OCI-M2 (cell line): ENCODE measurements around the gene HELZ2.

Experiments used
- DNase-seq: peaks from one replicate; lab custom pipeline; 2025; ENCODE audit not compliant: unreplicated experiment; lab: John Stamatoyannopoulos, UW

HELZ2 gene

DNA sequence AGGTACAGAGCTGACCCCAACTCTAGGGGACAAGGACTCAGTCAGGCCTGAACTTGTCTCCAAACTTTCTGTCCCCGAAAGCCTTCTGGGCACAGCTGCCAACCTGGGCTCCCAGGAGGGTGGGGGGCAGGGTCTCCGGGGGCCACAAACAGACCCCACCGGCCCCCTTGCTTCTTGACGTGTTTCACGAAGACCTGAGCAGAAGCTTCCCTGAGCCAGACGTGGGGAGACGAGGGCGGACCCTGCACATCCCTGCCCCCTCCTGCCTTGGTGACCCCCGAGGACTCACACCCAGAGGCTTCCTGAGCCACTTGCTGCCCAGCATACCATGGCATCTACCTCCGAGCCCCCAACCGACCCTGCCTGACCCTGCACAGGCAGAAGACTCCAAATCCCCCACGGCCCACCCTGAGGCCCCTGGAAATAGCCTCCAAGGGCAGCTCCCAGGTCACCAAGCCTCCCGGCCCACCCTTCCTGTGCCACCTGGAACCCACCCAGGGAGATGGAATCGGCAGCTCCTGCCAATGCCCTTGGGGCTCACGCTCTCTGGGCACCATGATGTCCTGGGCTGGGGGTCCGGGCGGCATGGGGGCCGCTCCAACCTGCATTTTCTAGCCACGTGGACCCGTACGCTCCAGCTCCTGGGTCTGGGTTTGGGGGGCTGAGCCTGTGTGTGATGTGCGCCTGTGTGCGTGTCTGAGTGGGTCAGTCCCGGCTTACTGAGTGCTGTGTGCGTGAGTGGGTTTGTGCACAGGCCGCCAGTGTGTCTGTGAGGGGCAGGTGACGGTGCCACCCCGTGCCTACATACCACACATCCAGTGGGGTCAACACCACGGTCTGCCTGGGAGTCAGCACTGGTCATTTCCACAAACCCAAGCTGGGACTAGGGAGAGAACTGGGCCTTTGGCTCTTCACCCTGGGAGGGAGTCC, 34.3 kb downstream of the HELZ2 start:
- no peak for DNase-seq

DNA sequence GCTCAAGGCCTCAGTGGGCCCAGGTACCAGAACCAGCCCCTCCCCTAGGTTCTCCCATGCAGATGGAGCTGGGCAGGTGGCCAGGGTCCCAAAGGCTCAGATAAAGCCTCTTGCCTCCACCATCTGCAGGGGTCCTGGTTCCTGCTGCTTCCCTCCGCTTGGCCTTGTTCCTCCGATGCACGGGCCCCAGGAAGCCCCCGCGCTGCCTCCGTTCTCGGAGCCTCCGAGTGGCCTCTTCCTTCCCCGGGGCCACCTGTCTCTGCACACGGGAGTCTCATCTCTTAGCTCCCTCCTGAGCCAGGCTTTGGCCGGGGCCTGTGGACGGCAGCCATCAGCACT, 35.0 kb downstream of the HELZ2 start:
- DNase-seq = no peak

DNA sequence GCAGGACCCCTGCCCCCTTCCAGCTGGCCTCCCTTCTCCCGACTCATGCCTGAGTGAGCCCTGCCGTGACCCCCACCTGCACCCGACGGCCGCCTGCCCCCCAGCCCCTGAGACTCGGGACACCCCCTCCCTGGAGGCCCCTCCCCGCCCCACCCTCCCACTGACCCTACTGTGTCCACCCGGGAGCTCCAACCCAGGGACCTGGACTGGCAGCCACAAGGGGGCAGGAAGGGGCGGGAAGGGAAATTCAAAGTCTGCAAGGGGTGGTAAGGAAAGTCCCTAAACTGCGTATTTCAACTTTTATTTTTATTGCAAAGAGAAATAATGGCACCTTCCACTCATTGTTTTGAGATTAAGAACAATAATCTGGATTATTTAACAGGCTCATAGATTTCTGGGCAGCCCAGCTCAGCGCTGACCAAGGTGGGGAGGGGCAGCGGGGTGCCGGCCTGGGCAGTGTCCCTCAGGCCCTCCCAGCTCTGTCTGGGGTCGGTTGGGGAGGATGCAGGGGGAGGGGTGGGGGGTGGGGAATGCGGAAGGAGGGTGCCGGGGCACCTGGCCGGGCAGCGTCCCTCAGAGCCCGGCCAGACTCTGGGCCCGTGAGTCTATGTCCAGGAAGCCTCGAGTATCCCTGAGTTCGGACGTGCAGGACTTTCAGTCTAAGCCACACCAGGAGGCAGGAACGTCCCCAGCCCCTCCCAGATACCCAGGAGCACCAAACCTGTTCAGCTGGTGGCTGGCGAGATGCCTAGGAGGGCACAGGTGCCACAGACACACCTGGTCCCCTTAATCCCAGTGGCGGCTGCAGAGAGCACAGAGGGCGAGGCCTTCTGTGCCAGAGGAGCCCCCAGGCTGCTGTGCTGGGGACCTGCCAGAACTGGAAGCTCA, 35.6 kb downstream of the HELZ2 start:
- DNase-seq = no peak

DNA sequence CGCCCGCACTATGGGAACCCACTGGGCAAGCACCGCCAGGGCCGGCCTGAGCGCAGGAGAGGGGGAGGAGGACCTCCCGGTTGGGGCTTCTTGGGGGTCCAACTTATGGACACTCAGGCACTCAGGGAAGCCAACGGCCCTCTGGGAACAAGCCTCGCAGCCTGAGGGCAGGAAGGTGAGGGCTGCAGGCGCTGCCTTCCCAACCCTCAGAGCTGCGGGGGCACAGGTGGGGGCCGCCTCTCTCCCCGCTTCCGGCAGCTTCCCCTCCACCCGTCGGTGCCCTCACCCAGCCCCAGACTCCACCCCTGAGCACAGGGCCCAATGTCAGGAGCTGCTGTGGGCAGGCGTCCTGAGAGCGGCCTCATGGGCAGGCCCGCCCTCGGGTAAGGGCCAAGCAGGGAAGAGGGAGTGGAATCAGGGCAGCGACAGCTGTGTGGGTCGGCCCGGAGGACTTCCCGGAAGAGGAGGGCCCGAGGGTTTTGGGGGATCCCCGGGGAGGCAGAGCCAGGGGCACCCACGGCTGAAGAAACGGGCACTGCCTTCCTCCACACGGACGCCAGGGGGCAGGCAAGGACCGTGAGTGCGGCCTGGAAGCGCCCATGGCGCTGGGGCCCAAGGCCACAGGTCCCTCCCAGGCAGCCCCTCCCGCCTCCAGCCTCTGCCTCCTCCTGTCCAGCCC, 36.4 kb downstream of the HELZ2 start:
- DNase-seq = peak; percentile 21

DNA sequence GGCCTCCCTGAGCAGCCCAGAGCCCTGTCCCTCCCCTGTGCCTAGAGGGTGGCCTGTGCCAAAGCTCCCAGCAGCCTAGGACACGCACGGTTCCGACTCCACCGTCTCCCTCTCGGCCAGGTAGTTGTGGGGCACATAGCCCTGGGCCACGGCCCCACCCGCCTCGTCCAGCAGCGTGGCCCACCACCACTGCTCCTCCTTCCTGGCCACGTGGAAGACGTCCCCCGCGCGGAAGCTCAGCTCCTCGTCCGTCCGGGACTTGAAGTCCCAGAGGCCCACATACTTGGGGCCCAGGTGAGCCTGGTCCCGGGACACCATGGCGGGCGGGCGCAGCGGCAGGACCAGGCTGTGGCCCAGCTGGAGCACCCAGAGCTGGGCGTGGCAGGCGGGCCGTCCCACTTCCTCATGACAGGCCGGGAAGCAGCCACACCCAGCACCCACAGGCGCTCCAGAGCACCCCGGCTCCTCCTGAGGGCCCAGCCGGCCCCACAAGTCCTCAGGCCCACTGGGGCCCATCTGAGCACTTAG, 37.0 kb downstream of the HELZ2 start, which contains the start of gene PTK6:
Gene PTK6, minus strand, starts transcription at position 380 of the 528 bp plus-strand sequence. Its CDS starts 62 bp downstream, at position 318.
- no peak for DNase-seq

DNA sequence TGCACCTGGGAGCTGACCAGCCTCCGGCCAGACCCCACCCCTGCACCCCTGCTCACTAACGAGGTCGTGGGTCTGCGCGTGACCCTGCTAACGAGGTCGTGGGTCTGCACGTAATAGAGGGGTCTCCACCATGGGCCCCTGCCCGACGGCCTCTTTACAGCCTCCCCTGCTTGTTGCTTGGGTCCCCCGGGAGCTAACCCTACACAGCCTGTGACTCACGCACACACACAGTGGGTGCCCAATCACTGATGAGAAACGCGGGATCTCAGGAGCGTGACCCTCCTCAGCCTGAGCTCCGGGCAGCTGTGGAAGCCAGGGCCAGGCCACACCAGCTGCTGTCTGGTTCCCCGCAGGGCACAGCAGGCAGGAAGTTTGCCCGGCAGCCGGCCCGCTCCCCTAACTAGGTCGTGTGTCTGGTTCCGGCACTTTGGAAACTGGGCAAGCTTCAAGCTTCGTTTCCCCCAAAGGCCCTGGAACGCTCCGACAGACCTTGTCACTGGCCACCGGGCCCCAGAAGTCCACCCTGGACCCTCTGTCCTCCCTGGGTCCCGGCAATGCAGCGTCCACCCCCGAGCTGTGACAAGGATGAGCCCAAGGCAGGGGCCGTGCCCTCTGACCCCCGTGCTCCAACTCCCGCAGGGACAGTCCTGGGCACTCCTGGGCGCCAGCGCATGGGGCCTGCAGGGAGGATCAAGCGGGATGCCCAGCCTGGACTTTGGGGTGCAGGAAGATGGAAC, 37.6 kb downstream of the HELZ2 start:
- DNase-seq = no peak

DNA sequence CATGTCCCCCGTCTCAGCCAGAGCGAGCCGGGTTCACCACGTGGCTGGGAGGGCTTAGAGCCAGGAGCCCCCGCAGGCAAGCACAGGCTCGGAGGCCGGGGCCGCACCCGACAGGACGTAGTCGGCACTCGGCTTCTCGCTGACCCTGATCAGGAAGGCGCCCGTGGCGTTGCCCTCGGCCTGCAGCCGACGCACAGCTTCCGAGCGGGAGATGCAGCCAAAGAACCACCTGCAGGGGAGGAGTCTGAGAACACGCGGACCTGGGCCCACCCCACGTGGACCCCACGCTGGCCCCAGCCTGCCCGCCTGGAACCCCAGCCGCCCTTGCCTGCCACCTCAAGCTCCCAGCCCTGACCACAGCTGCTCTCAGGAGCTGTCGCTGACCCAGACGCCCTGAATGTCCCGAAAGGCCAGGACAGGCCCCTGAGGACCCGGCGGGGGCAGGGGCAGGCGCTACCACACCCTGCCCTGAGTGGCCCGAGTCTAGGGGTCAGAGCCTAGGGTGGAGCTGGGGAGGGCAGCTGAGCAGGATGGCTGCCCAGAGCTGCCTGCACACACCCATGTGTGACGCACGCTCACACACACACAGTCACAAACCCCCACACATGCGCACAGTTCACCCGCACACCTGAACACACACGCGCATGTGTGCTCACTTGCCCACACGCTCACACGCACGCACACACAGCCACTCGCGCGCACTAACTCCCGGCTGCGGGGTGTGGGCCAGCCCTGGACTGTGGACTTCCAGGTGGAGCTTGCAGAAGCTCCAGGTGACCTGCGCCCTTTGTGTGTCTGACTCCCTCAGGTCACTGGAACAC, 39.0 kb downstream of the HELZ2 start:
- DNase-seq = no peak

DNA sequence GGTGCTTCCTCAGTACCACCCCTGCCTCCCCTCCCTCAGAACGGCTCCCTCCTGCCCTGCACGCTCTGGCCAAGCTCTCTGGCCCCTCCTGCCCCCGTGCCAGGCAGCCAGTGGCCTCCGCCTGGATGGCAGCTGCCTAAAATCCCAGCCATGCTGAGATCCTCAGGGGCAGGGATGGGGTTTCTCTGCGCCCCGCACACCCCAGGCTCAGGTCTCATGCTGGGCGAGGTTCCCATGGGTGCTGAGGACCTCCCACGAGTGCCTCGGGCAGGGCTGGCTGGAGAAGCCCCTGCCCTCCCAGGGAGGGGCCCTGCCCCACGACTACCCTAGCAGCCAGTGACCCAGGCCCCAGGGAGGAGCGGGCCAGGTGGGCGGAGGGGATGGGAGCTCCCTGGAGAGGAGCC, 39.6 kb downstream of the HELZ2 start:
- no peak for DNase-seq

DNA sequence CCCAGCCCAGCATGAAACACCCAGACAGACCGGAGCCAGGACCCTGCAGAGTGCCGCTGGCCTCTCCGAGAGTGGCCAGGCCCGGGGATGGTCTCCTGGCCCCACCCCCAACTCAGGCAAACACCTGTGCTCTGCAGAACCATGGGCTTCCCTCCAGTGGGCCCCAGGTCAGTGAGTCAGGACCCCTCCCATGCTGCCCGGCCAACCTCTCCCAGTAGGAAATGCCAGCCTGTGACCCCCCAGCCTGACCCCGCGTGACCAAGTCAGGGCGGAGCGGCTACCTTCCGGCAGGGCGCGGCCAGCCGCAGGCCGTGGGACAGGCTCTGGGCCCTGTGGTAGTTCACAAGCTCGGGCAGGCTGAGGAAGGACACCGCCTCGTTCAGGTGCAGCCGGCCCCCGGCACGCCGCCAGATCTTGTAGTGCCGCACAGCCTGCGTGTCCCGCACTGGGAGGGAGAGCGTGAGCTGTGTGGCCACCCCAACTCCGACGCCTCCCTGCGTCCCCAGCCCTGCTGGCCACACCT, 40.1 kb downstream of the HELZ2 start:
- no peak for DNase-seq

DNA sequence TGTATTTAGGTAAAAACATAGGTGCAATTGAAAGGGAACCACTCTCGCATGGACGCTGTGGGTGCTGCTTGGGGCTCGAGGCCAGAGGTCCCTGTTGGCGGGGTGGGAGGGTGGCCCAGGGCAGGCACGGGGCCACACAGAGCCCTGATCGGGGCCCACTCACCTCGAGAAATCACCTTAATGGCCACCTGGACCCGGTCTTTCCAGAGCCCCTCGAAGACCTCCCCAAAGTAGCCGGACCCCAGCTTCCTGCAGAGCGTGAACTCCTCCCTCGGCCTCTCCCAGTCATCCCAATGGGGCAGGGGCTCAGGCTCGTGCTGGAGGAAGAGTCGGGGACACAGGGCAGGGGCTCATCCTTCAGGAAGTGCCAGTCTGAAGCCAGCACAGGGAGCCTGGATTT, 40.7 kb downstream of the HELZ2 start:
- no peak for DNase-seq

DNA sequence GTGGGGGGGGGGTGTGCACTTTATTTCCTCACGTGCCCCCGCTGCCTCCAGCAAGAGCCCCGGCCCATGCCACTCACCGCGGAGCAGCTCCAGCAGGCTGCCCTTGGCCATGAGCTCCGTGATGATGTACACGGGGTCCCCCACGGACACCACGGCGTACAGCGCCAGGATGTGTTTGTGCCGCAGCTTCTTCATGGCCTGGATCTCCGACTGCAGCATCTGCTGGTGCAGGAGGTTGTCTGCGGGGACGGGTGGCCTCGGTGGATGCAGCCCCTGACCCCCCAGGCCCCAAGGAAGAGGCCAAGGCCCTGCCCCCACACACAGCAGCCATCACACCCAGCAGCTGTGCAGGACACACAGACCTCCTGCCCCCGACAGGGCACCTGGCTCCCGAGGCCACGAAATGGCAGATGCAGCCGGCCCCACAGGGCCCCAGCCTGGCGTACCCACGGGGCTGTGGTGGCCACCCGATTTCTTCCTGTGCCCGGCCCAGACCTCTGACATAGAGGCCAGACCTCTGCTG, 41.5 kb downstream of the HELZ2 start:
- no peak for DNase-seq

DNA sequence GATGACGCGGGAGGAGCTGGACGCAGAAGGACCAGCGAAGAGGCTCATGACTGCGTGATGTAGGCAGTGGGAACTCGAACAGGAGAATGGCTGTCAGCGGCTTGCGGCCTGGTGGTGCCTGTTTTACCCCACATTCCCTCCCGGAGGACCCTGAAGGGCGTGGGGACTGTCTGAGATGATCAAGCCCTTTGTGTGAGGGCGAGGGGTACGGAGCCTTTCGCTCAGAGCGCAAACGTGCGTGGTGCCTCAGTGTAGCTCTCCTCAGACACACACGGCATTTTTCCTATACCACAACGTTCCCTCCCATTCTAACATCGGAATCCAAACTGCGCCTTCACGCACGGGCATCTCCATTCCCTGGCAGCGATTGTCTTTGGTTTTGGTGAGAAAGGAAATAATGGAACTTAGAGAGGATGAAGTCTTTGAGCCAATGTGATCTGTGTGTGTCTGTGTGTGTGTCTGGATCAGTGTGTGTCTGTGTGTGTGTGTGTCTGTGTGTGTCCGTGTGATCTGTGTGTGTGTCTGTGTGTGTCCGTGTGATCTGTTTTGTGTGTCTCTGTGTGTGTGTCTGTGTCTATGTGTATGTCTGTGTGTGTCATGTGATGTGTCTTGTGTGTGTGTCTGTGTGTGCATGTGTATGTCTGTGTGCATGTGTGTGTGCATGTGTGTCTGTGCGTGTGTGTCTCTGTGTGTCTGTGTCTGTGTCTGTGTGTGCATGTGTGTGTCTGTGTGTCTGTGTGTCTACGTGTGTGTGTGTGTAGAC, 42.2 kb downstream of the HELZ2 start:
- no peak for DNase-seq

DNA sequence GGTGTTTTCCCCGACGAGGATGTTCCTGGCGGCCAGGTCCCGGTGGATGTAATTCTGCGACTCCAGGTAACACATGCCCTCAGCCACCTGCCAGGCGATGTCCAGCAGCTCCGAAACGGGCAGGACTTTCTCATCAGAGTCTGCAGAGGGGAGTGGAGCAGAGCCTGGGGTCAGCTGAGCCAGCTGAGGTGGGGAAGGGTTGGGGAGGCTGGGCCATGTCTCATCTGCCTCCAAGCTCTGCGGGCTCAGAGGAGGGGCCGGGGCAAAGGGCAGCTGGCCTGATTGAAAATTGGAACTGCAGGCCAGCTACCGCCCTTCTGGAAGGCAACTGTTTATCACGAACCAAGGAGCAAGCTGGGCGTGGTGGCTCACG, 43.3 kb downstream of the HELZ2 start:
- DNase-seq = no peak

DNA sequence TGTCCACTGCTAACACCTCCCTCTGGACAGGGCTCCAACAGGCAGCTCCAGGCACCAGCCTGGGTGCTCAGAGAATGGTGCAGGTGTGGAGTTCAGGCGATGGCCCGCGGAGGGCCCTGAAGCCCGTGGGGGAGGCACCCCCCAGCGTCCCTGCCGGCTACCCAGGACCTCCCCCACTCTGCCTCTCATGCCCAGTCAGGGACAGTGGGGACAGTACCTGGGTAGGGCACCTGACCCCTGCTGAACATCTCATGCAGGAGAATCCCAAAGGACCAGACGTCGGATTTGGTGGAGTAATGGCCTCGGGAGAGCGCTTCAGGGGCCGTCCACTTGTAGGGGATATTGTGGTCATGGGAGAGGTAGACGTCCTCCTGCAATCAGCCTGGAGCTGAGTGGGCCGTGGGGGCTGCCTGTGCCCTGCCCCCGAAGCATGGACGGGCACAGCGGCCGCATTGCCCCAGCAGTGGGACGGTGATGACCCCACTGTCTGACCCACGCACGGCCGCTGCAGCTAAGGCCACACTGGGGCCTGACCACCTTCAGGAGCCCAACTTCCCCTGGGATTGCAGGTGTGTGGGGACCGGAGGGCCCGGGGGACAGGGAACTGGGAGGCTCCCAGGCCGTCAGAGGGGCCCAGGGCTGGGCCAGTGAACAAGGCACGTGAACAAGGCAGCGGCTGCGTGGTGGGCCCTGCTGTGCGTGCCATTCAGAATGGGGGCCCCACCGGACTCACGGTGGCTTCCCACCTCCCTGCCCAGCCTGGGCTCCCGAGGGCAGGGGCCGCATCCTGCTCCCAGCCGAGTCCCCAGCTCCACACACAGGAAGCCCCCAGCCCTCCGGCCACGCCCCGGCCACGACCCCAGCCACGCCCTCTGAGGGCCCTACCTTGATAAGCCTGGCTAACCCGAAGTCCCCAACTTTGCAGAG, 43.9 kb downstream of the HELZ2 start:
- no peak for DNase-seq

DNA sequence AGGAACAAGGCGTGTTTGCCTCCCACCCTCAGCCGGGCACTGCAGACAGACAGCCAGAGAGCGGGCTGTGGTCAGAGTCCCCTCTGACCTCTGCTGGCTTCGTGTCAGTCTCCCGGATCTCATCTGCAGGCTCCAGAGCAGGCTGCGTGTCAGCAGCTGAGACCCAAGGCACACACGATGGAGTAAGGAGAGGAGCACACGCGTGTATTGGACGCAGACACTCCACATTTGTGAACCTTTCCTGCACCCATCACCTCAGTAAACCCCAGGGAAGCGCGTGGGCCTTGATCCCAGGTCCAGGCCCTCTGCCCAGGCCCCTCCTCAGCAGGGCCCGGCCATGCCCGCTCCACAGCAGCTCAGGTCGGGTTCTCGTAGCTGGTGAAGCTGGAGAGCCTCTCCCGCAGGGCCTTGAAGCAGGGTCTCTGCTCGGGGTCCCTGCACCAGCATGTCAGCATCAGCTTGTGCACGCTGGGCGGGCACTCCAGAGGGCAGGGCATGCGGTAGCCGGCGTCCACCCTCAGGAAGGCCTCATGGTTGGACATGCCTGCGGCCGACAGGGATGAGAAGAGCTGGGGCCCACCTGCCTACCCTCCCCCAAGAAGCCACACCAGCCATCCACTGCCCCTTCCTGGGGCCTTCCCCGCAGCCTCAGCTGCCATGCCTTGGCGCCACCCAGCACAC, 44.7 kb downstream of the HELZ2 start:
- no peak for DNase-seq

DNA sequence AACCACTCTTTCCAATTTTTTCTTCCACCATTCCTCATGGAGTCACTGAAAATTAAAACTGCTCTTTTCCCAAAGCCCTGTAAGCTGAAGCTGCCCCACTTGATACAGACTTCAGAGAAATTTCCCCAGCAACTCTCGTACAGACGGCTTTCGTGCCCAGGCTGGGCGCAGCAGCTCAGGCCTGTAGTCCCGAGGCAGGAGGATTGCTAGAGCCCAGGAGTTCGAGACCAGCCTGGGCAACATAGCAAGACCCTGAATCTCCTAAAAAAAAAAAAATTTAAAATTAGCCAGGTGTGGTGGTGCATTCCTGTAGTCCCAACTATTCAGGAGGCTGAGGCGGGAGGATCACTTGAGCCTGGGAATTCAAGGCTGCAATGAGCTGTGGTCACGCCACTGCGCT, 46.9 kb downstream of the HELZ2 start:
- no peak for DNase-seq

DNA sequence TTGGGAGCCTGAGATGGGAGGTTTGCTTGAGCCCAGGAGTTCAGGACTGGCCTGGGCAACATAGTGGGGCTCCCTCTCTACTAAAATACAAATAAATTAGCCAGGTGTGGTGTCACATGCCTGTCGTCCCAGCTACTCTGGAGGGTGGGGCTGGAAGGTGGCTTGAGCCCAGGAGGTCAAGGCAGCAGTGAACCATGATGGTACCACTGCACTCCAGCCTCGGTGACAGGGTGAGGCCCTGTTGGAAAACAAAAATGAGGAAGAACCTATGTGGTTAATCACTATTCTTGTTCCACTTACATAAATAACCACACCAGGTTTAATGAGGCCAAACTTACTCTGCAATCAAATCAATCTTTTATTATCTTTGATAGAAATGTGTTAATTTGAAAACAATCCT, 48.1 kb downstream of the HELZ2 start:
- DNase-seq = no peak
